ENCODE measurements around the gene DRD2.

GRCh38 chr11:113407163-113407562 is 68.0 kb downstream of the DRD2 start:
- TF ChIP-seq CTCF (IDR thresholded peaks at IDR 0.05), result no peak
- TF ChIP-seq POLR2A (IDR thresholded peaks at IDR 0.05), result no peak

Data from body of pancreas (tissue), 4 donors.